Measurements from ENCODE around the gene CHST9.

GRCh38 chr18:27033722-27034121 lies 151.4 kb downstream of the CHST9 start:
- TF ChIP-seq TEAD2 (tag; IDR thresholded peaks at IDR 0.05) (no peak), JUN (IDR thresholded peaks at IDR 0.05; ENCODE audit: borderline replicate concordance, low read depth, low read length) (no peak), JUN (CRISPR knock-in tag; IDR thresholded peaks at IDR 0.05; ENCODE audit: borderline replicate concordance) (no peak), CTCF (IDR thresholded peaks at IDR 0.05 in 2 of 3, conservative IDR thresholded peaks at IDR 0.05 in 1 of 3; ENCODE audit: insufficient read depth in 2 of 3, low read depth in 1 of 3, low read length in 3 of 3) (no peak)
